Suprapubic skin (tissue), 3 donors: ENCODE measurements around the gene IGFBP2.

Source experiments
- POLR2A ChIP-seq, 2 donors: fragments of 450-650 bp; IDR thresholded peaks; one replicate each; pipeline ENCODE4 v1.6.1; 2017; ENCODE audit warnings: antibody characterized with exemption in 2 of 2, mild to moderate bottlenecking in 2 of 2, moderate library complexity in 2 of 2
- TF ChIP-seq, protein P1 (sequence below), 2 donors: fragments of 200-600 bp in 1 of 2; fragments of 450-650 bp in 1 of 2; sonication (generic) in 1 of 2; IDR thresholded peaks; one replicate each; pipeline ENCODE4 v1.5.1; 2016 to 2019; ENCODE audit warnings: antibody characterized with exemption in 2 of 2, mild to moderate bottlenecking in 1 of 2, moderate library complexity in 1 of 2

DNA sequence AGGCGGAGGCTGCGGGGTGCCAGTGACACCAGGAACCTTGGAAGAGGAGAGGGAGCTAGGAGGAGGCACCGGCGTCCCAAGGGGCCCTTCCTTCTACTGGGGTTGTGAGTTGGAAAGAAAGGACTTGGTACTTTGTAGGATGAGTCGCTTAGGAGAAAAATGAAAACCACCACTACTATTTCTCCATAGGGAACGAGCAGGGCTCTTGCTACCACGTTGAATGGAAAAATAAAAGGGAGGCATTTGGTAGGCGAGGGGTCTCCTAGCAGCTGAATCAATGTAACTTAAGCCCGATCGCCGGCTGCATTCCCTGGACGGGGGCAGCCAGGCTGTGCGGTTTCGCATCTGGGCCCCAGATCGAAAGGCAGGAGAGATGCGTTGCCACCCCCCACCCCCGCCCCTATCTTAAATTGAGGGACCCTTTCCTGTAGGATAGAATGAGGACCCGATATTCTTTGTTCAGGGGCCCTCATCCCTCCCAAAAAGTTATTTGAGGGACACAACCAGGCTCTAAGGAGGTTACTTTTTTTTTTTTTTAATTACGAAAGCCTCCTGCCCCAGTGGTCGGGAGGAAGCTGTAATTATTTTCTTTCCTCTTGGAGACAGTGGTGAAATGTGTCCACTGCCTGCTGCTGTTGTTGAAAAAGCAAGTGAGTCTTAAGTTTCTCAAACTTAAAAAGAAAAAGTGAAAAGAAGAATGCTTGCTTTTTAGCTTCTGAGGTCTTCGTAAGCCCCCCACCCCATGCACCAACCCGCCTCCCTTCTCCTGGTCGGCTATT is 1.3 kb downstream of the IGFBP2 start:
- TF ChIP-seq, protein P1, sequence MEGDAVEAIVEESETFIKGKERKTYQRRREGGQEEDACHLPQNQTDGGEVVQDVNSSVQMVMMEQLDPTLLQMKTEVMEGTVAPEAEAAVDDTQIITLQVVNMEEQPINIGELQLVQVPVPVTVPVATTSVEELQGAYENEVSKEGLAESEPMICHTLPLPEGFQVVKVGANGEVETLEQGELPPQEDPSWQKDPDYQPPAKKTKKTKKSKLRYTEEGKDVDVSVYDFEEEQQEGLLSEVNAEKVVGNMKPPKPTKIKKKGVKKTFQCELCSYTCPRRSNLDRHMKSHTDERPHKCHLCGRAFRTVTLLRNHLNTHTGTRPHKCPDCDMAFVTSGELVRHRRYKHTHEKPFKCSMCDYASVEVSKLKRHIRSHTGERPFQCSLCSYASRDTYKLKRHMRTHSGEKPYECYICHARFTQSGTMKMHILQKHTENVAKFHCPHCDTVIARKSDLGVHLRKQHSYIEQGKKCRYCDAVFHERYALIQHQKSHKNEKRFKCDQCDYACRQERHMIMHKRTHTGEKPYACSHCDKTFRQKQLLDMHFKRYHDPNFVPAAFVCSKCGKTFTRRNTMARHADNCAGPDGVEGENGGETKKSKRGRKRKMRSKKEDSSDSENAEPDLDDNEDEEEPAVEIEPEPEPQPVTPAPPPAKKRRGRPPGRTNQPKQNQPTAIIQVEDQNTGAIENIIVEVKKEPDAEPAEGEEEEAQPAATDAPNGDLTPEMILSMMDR (IDR thresholded peaks at IDR 0.05) = no peak
- TF ChIP-seq POLR2A (IDR thresholded peaks at IDR 0.05) = no peak
